ENCODE results near the gene METTL2B.

The METTL2B gene, protein sequence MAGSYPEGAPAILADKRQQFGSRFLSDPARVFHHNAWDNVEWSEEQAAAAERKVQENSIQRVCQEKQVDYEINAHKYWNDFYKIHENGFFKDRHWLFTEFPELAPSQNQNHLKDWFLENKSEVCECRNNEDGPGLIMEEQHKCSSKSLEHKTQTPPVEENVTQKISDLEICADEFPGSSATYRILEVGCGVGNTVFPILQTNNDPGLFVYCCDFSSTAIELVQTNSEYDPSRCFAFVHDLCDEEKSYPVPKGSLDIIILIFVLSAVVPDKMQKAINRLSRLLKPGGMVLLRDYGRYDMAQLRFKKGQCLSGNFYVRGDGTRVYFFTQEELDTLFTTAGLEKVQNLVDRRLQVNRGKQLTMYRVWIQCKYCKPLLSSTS

DNA sequence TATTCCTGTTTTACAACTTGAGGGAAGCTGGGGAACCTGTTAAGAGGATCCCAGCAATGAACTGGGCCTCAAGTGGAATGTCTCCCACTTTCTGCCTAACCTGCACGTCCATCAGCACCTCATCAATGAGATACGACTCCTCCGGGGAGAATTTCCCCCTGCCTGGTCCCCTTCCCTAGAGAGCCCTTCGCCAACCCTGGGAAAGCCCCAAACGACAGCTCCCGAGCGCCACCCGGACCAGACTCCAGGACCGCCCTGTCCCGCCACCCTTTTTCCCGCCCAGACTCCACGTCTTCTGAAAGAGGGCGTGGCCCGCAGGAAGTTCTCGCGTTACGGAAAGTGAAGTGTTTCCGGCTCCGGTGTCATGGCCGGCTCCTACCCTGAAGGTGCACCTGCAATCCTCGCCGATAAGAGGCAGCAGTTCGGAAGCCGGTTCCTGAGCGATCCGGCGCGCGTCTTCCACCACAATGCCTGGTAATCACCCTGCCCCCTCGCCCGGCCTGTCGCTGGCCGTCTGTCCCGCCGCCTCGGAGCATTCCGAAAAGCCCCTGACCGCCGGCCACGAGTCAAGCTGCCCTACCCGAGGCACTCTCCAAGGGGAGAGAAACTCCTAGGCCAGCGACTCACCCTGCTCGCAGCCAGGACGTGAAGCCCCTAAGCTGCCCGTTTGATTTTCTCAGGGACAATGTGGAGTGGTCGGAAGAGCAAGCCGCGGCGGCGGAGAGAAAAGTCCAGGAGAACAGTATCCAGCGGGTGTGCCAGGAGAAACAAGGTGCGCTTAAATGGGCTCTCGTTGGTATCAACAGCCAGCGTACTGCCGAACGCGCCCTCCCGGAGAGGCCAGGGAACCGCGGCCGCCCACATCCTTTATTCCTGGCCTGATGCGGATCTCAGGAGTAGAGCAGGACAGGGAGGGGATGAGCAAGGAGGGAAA is at the start of gene METTL2B:
TSS of gene METTL2B (plus strand) at position 347 of the 934 bp plus-strand sequence. CDS start at position 365, 18 bp downstream.
- peak; percentile 85 for DNase-seq (ENCODE audit: low read depth)

DNA sequence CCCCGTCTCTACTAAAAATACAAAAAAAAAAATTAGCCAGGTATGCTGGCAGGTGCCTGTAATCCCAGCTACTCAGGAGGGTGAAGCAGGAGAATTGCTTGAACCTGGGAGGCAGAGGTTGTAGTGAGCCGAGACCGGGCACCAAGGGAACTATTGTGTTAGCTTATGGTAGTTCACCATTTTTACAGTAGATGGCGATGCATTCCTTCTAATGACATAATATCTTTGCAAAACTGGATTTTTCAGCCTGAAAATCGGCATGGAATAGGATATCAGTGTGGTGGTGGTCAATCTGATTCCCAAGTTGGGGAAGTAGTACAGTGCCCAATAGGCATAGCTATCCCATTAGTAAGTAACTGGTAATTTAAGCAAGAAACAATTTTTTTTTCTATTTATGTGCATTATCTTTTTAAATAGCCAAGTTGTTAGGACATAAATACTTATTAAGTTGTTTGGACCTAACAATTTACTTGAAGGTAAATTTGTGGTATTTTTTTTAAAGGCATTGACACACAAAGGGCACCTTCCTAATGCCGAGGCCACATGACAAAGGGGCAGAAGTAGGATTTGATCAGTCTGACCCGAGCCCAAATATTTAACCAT is 49.2 kb upstream of the METTL2B start:
- no peak for DNase-seq (ENCODE audit: low read depth)

DNA sequence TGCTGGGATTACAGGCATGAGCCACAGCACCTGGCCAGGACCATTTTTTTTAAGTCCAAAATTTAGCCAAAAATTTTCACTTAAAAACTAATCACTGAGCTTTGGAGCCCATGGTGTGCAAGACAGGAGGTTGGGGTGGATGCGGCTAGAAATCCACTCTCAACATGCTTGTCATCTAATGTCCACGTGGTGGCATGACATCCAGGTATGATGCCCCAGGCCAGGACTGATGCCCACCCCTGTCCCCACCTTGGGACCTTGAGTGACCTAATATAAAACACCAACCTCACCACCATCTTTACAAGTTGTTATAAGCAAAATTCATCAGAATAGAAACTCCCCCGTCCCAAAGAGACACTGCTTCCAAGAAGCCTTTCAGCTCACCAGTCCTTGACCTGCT is 46.3 kb upstream of the METTL2B start:
- DNase-seq (ENCODE audit: low read depth) = no peak

DNA sequence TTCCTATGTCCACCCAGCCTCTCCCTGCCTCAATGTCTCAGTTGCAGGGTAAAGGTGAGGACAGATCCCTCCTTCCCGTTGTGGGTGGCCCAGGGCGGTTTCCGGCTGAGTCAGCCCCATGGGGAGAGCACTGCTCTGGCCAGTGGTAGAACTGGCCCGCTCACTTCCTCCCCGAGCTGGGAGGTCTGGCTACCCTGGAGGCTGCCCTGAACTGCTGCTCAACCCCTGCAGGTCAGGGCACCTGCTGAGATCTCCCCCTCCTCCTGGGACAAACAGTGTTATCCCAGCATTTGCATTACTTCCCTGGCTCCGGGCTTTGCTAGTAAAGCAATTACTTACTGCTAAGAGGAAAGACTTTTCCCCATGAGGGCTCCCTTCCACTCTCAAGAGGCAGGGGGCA is 45.3 kb upstream of the METTL2B start:
- no peak for DNase-seq (ENCODE audit: low read depth)

DNA sequence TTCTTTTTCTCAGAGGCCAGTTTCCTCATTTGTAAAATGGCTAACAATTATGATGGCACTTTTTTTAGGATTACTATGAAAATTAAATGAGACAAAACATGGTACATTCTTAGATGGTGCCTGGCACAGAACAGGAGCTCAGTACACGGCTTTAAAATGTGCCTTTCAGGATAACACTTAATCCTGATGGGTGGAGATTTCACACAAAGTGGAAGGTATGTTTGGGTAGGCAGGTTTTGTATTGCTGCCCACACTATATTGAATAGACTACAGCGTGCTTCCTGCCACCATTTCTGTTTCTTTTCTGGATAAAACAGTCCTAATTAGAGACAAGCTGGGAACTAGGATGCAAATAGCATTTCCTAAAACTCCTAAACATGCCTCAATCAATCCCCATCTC is 44.8 kb upstream of the METTL2B start:
- no peak for DNase-seq (ENCODE audit: low read depth)

DNA sequence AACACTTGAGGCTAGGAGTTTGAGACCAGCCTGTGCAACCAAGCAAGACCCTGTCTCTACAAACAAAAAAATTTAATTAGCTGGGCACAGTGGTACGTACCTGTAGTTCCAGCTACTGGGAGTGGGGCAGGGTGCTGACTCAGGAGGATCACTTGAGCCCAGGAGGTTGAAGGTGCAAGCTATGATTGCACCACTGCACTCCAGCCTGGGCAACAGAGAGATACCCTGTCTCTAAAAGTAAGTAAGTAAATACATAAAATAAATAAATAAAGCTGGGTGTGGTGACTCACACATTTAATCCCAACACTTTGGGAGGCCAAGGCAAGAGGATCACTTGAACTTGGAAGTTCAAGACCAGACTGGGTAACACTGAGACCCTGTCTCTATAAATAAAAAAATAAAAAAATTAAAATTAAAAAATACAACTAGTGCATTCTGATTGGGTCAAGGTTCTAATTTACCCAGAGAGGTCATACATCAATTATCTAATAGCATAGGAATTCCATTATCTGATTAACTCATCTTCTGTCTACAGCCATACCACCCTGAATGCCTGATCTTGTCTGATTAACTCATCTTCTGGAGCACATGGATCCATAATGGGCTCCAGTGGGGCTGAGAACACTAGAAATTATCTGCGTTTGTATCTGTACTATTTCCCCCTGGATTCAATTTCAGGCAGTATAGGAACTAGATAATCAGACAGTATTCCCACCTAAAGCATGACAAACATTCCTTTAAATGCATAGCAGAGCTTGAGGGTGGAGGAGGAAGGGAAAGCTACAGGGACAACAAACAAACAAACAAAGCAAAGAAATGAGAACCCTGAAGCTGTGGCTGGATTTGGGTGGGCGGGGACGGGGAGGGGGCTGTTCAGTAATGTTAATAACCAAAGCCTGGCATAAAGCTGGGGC is 41.9 kb upstream of the METTL2B start:
- DNase-seq (ENCODE audit: low read depth) = no peak

DNA sequence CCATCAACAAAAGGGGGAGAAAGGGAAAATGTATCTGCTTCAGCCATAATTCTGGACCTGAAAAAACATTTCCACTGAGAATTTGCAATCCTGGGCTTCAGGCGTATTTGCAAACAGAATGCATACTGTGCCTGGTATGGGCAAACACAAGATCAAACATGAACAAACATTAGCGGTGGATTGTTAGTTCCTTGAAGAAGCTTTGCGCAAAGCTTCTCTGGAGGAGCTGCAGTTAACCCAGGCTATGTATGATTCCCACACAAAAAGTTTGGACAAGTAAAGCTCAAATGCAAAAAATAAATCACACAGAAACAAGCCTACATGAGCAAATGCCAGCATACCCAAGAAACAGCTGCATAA is 41.2 kb upstream of the METTL2B start:
- DNase-seq (ENCODE audit: low read depth) = no peak

DNA sequence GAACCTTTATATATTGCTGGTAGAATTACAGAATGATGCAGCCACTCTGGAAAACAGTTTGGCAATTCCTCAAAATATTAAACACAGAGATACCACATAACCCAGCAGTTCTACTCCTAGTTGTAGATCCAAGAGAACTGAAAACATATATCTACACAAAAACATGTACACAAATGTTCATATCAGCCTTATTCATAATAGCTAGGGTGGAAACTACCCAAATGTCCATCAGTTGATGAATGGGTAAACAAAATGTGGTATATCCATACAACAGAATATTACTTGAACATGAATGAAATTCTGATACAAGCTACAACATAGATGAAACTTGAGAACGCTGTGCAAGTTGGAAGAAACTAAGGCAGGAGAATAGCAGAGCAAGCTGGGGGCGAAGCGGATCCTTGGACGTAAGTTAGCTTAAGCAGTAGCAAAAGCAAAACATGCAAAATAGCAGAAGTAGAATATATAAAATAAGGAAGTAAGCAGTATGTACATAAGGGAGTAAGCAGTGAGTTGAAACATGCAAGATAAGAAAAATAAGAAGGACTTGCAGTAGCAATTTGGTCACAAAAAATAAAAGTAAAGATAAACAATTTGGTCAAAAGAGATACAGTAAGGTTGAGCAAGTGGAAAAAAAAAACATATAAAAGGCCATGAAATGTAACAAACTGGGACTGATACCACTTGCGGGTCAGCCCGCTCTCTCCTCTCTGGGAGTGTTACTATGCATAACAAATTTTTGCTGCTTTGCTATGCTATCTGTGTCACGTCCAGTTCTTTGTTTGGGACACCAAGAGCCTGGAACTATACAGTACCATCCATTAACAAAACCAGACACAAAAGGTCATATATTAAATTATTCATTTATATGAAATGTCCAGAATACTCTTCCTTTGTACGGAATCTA is 38.9 kb upstream of the METTL2B start:
- no peak for DNase-seq (ENCODE audit: low read depth)

DNA sequence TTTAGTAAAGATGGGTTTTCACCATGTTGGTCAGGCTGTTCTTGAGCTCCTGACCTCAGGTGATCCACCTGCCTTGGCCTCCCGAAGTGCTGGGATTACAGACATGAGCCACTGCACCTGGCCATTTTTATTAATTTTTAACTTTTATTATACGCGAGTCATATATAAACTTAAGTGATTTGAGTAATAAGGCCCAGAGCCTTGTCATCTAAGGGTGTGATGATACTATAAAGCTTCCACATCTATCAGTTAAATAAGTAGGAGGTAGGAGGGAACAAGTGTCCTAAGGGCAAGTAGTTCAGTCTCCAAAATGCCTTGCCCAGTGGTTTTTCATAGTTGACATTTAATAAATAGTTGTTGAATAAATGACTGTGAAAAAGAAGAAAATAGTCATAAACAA is 34.2 kb upstream of the METTL2B start:
- no peak for DNase-seq (ENCODE audit: low read depth)

DNA sequence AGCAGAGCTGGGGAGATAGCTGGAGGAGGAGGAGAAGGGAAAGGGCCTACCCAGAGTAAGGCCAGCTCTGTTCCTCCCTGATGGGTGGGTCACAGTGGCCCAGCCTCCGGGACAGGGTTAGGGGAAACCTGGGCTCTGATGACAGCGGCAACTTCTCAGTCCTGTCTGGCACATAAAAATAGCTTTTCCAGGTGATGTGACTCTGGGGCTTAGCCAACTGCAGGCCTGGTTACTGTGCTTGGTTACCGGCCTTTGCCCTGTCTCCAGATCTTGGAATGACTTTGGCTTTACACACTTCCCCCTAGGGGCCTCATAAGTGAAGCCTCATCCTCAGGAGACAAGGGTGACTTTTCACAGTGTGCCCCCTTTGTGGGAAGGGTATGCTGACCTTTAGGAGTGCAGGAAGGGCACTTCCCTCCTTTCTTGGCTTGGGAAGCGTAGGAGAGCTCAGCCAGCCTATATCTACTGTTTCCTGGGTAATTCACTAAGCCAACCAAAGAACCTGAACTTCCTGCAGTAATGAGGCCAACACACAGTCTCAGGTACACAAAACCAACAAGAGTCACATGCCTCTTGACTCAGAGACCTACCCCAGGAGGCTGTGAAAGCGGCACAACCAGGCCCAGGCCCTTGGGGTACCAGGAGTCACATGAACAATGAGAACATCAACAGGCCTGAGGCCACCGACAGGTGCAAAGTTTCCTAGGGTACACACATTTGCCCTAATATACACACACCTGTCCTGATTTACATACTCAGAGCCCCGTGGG is 32.5 kb upstream of the METTL2B start:
- DNase-seq (ENCODE audit: low read depth) = no peak

DNA sequence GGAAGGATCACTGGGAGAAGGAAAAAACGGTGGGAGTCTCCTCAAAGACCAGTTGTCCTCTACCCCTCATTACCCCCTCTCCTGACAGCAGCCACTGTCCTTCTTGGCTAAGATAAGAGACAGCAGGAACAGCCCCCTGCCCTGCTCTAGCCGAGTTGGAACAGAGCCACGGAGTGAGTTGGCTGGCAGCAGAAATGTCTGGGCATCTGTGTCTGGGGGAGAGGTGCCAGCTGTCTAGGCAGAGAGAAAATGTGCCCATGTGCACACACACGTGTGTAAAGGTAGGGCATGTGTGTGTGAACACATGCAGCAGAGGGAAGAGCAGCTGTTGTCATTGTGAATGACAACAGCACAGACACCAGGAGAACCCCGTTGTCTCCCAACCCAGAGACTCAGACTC is 30.2 kb upstream of the METTL2B start:
- no peak for DNase-seq (ENCODE audit: low read depth)

DNA sequence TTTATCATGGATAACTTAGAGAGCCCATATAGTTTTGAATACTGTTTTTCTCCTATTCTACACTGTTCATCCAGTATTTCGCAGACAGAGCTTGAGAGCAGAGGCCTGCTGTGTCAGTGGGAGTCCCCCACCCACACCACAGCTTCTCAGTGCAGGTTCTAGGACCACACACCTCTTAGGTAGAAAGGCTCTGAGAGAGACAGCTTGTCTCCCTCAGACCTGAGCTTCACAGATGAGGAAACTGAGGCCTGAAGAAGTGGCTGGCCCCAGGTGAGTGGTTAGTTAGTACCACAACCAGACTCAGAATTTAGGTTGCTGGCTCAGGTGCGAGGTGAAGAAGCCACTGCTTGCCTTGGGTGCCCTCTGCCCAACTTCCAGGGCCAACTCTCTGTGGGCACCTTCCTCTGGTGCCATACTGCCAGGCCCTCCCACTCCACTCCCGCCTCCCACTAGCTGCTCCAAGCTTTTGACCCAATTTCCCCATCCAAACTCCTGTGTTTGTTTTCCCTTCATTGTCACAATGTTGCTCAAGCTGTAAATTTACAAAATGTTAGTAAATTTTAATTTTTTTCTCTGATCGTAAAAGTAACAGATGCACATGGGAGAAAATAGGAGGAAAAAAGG is 28.5 kb upstream of the METTL2B start:
- no peak for DNase-seq (ENCODE audit: low read depth)

DNA sequence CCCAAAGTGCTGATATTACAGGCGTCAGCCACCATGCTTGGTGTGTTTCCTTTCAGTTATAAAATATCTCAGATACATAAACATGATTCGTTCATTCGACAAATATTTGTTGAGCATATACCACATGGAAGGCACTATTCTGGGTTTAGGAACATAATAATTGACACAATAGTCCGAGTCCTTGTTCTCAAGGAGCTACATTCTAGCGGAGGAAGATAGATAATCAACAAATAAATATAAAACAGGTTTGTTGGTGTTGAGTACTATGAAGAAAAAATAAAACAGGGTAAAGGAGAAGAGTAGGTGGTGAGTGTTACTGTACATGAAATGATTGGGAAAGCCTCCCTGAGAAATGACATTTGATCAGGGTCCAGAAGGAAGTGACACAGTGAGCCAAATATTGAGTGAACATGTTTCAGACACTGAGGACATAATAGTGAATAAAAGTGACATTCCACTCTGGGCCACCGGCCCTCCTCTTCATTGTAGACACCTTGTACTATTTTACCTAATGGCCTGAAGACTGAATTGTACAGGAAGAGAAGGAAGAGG is 27.7 kb upstream of the METTL2B start:
- DNase-seq (ENCODE audit: low read depth) = no peak

DNA sequence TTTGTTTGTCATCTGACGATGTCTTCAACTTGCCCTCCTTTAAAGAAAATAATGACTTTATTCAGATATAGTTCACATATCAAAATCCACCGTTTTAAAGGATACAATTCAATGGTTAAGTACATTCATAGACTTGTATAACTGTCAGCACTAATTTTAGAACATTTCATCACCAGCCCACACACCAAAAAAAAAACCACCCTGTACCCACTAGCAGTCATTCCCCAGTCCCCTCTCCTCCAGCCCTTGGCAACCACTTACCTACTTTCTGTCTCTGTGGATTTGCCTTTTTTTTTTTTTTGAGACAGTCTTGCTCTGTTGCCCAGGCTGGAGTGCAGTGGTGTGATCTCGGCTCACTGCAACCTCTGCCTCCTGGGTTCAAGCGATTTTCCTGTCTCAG is 26.1 kb upstream of the METTL2B start:
- DNase-seq (ENCODE audit: low read depth) = no peak

DNA sequence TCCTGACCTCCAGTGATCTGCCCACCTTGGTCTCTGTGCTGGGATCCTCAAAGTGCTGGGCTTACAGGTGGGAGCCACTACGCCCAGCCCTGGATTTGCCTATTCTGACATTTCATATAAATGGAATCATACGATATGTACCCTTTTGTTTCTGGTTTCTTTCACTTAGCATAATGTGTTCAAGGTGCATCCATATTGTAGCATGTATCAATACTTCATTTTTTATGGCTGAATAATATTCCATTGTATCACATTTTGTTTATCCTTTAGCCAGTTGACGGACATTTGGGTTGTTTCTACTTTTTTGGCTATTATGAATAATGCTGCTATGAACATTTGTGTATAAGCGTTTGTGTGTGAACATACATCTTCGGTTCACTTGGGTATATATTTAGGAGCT is 25.6 kb upstream of the METTL2B start:
- DNase-seq (ENCODE audit: low read depth) = no peak

DNA sequence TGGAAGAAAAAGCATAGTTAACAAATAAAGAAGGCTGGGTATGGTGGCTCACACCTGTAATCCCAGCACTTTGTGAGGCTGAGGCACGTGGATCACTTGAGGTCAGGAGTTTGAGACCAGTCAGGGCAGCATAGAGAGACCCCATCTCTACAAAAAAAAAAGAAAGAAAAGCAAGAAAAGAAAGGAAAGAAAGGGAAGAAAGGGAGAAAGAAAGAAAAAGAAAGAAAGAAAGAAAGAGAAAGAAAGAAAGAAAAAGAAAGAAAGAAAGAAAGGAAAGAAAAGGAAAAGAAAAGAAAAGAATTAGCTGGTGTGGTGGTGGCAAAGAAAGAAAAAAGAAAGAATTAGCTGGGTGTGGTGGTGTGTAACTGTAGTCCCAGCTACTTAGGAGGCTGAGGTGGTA is 24.0 kb upstream of the METTL2B start:
- no peak for DNase-seq (ENCODE audit: low read depth)

DNA sequence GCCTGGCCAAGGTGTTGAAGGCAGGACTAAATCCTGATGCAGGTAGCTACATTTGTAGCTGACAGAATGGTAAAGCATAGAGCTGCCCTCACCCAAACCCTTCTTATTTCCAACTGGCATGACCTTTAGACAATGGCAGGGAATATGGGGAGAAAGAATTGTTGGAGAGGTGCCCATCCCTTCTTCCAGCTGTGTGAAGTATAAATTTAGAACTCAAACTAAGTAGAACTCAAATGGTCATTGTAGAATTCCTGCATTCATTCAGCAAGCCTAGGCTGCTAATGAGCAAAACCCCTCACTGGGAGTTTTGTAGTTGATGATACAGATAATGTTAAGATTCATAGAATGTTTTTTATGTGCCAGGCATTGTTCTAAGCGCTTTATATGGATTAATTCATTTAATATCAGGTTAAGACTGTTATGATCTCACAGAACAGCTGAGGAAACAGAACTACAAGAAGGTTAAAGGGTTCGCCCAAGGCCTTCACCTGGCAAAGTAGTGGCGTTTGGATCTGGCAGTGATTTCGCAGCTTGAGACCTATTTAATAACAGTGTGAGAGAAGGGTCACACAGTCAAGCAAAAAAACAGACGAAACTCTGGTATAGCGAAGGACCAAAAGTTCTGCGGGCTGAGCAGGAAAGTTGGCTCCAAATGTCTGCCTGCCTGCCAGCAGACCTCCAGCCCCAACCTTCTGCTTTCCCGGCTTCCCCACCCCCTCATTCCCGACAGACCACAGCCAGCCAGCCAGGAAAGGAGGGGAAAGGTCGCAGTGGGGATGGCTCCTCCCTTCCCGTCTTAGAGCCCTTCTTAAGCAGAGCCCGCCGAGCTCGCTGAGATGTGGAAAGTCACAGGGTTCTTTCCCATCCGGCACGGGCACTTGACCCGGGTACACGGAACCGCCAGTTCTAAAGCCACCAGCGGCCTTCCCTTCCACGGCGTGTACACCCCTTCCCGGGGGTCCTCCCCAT is 22.4 kb upstream of the METTL2B start:
- DNase-seq (ENCODE audit: low read depth) = no peak

Data from CMK (cell line).